Esophagus muscularis mucosa (tissue), 4 donors: ENCODE results near the gene LRIT2. TPM values are rescaled to one million over a fixed set of nuclear protein-coding genes. Genes with fewer than 3 reads are reported as not detected.

Experiments used
- DNase-seq: peaks from one replicate; pipeline ENCODE4 v3.0.0-alpha.2; 2017; ENCODE audit errors: extremely low spot score
- H3K27ac ChIP-seq, 4 donors: fragments of 200-600 bp; sonication (generic); replicated peaks in 1 of 4; 1 replicate in 3 of 4; 2 replicates in 1 of 4; pipeline ENCODE4 v1.5.1; 2016 to 2019; ENCODE audit warnings: mild to moderate bottlenecking in 1 of 4
- H3K27me3 ChIP-seq, 4 donors: fragments of 200-600 bp; sonication (generic); one replicate each; pipeline versions ENCODE4 v1.5.1 to v1.6.0; 2016 to 2019
- H3K36me3 ChIP-seq, 4 donors: fragments of 200-600 bp; sonication (generic); one replicate each; pipeline ENCODE4 v1.5.1; 2016 to 2019
- H3K4me1 ChIP-seq, 4 donors: fragments of 200-600 bp; sonication (generic); one replicate each; pipeline ENCODE4 v1.5.1; 2016 to 2019
- H3K4me3 ChIP-seq, 4 donors: fragments of 200-600 bp; sonication (generic); 1 replicate in 2 of 4; 2 replicates in 2 of 4; pipeline ENCODE4 v1.5.1; 2016 to 2019; ENCODE audit warnings: mild to moderate bottlenecking in 4 of 4, moderate library complexity in 1 of 4
- H3K9me3 ChIP-seq, 4 donors: fragments of 200-600 bp; sonication (generic); 1 replicate in 3 of 4; 2 replicates in 1 of 4; pipeline ENCODE4 v1.5.1; 2016 to 2019
- EP300 ChIP-seq: sonication (generic); formaldehyde crosslinking; IDR thresholded peaks from one replicate; pipeline ENCODE4 v1.6.1; 2017; ENCODE audit warnings: antibody characterized with exemption
- POLR2A ChIP-seq: fragments of 450-650 bp; IDR thresholded peaks from one replicate; pipeline ENCODE4 v1.6.1; 2017; ENCODE audit warnings: antibody characterized with exemption, moderate library complexity, mild to moderate bottlenecking, low read depth
- POLR2AphosphoS5 ChIP-seq, 2 donors: sonication (generic); formaldehyde crosslinking; IDR thresholded peaks; one replicate each; pipeline ENCODE4 v1.6.1; 2017; ENCODE audit warnings: antibody characterized with exemption in 2 of 2
- WGBS: methylation state at CpG from one replicate; pipeline ENCODE4 v1.1.5; 2018; 5-methylcytosine and 5-hydroxymethylcytosine counted together
- intact Hi-C: fragments of 100-400 bp; cut with DNase I; formaldehyde crosslinking; loops from one replicate; pipeline ENCODE4 v1.15.1; 2023
- total RNA-seq, 4 donors: library from RNA; depleted of rRNA; stranded (reverse); fragments of >200 nt; gene quantifications; one replicate each; pipeline versions ENCODE4 v1.1.0 to v1.2.1, GENCODE V29; 2016
- TF ChIP-seq, protein P1 (sequence below), 3 experiments: fragments of 200-600 bp in 2 of 3; fragments of 450-650 bp in 1 of 3; sonication (generic) in 2 of 3; IDR thresholded peaks; one replicate each; pipeline ENCODE4 v1.5.1; 2017 to 2019; ENCODE audit warnings: antibody characterized with exemption in 3 of 3, mild to moderate bottlenecking in 2 of 3, moderate library complexity in 1 of 3

The LRIT2 gene
- total RNA-seq, 4 donors from 2014 or later: 0.19 TPM; not detected in 3

- WGBS: 75% methylated on average over 3 of the region's 10 CpGs
- TF ChIP-seq POLR2A: no peak
- DNase-seq: no peak
- Histone ChIP-seq H3K27me3 (peaks cover 0 to 26% (median 0%) of the 10 kb centered on the region in 4 donors), H3K4me3 (no peak overlapping the region), H3K27ac (no peak overlapping the region), H3K36me3 (no peaks in the 10 kb centered on the region), H3K9me3 (no peaks in the 10 kb centered on the region), H3K4me1 (no peaks in the 10 kb centered on the region)
- intact Hi-C loops: no loop called here
Measured at GRCh38 chr10:84208023-84208422, 17.3 kb downstream of the LRIT2 start.

DNA sequence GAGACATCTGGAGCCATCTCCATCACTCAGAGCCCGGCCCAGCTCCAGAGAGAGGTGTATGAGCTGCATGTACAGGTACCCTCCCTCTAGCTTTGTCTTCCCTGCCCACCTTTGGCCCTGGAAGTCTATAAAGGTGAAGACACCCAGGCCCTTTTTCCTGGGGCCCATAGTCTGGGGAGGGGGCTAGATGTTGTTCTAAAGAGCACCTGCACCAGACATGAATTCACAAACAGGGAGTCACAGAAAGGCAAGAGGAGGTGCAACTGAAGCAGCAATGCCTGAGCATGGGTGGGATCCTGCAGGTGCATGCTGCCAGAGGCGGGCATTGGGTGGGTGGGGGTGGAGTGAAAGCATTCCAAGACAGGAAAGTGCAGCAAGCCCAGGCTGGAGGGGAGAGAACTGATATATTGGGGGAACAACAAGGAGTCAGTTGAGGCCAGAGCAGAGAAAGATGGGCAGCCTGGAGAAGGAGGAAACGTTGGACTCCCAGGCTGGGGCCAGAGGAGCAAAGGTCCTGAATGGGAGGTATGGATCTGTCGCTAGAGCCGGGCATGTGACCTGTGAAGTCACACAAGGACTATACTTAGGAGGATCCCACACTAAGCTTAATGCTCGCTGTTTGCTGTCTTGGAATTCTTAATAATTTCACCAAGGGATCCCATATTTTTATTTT, 19.4 kb downstream of the LRIT2 start:
- TF ChIP-seq POLR2A (no peak), POLR2AphosphoS5 (IDR thresholded peaks at IDR 0.05) (no peak), EP300 (no peak)
- TF ChIP-seq, protein P1, sequence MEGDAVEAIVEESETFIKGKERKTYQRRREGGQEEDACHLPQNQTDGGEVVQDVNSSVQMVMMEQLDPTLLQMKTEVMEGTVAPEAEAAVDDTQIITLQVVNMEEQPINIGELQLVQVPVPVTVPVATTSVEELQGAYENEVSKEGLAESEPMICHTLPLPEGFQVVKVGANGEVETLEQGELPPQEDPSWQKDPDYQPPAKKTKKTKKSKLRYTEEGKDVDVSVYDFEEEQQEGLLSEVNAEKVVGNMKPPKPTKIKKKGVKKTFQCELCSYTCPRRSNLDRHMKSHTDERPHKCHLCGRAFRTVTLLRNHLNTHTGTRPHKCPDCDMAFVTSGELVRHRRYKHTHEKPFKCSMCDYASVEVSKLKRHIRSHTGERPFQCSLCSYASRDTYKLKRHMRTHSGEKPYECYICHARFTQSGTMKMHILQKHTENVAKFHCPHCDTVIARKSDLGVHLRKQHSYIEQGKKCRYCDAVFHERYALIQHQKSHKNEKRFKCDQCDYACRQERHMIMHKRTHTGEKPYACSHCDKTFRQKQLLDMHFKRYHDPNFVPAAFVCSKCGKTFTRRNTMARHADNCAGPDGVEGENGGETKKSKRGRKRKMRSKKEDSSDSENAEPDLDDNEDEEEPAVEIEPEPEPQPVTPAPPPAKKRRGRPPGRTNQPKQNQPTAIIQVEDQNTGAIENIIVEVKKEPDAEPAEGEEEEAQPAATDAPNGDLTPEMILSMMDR (IDR thresholded peaks at IDR 0.05): no peak
- H3K9me3 ChIP-seq: no peaks in the 10 kb centered on the region
- no peak for DNase-seq
- no peak overlapping the region for H3K4me3 ChIP-seq
- H3K4me1 ChIP-seq: no peaks in the 10 kb centered on the region
- H3K27me3 ChIP-seq: peaks cover 0 to 38% (median 0%) of the 10 kb centered on the region in 4 donors
- H3K36me3 ChIP-seq: no peaks in the 10 kb centered on the region
- 74% methylated on average over 5 of the region's 6 CpGs for WGBS
- no peak overlapping the region for H3K27ac ChIP-seq
- intact Hi-C loops: no loop called here

- Histone ChIP-seq H3K4me1 (no peaks in the 10 kb centered on the region), H3K4me3 (no peak overlapping the region), H3K36me3 (no peaks in the 10 kb centered on the region), H3K27me3 (peaks cover 0 to 45% (median 0%) of the 10 kb centered on the region in 4 donors), H3K27ac (no peak overlapping the region), H3K9me3 (no peaks in the 10 kb centered on the region)
- no peak for TF ChIP-seq POLR2AphosphoS5 (IDR thresholded peaks at IDR 0.05)
- TF ChIP-seq, protein P1 (IDR thresholded peaks at IDR 0.05): peak in 2 of 3 experiments; percentile 8 to 35
- intact Hi-C loops: no loop called here
- no peak for DNase-seq
- WGBS: 72% methylated on average over 4 of the region's 8 CpGs
Measured at GRCh38 chr10:84205049-84205852, 20.1 kb downstream of the LRIT2 start.

DNA sequence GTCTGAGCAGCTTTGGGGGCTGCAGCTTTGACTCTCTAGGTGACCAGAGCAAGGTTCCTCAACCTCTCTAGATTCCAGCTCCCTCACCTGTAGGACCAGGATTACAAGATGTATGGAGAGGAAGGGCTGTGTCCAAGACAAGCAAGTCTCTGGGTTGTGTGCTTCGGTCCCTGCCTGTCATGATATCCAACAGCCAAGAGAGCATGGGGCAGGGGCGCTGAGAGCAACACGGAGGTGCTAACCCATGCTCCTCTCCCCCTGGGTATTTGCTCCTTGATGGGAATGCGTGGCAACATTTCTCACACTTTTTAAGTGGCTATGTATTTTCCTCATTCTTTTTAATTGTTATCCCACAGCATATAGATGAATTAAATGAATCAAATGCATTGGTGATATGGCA, 20.7 kb downstream of the LRIT2 start:
- Histone ChIP-seq H3K4me3 (no peak overlapping the region), H3K27me3 (peaks cover 0 to 45% (median 0%) of the 10 kb centered on the region in 4 donors), H3K4me1 (no peaks in the 10 kb centered on the region), H3K9me3 (no peaks in the 10 kb centered on the region), H3K36me3 (no peaks in the 10 kb centered on the region), H3K27ac (no peak overlapping the region)
- DNase-seq: no peak
- 81% methylated on average over 4 of the region's 4 CpGs for WGBS
- TF ChIP-seq POLR2A: no peak
- TF ChIP-seq, protein P1 (IDR thresholded peaks at IDR 0.05): no peak
- no peak for TF ChIP-seq POLR2AphosphoS5 (IDR thresholded peaks at IDR 0.05)
- intact Hi-C loops: no loop called here

DNA sequence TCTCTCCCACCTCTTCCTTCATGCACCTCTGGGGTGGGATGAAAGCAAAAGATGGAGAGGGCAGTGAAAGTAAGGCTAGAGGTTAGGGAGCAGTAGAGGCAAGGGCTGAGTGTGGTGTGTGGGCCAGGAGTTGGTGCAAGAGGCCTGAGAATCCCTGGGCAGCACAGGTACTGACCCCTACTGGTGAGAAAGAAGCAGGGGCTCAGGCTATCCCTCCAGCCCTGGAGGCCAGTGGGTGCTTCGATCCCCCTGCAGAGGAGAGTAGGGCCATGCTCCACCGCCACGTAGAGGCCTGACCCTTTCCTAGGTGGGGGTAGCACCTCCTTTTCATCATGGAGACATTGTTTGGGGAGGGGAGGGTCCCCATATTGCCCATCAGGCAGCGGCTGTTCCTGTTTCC, 21.2 kb downstream of the LRIT2 start:
- DNase-seq: no peak
- H3K4me3 ChIP-seq: no peak overlapping the region
- no peaks in the 10 kb centered on the region for H3K4me1 ChIP-seq
- no peak overlapping the region for H3K27ac ChIP-seq
- H3K9me3 ChIP-seq: no peaks in the 10 kb centered on the region
- peaks cover 0 to 45% (median 0%) of the 10 kb centered on the region in 4 donors for H3K27me3 ChIP-seq
- 85% methylated on average over 4 of the region's 4 CpGs for WGBS
- no peak for TF ChIP-seq POLR2AphosphoS5 (IDR thresholded peaks at IDR 0.05)
- TF ChIP-seq, protein P1 (IDR thresholded peaks at IDR 0.05): no peak
- no peak for TF ChIP-seq POLR2A
- TF ChIP-seq EP300: no peak
- H3K36me3 ChIP-seq: no peaks in the 10 kb centered on the region
- intact Hi-C loops: no loop called here
